Erythroblast (primary cell): ENCODE measurements around the gene NBPF15.
"Not testable (repeated sequence)": the region's sequence is repeated elsewhere in the genome, so short reads cannot be mapped to it uniquely, and the experiment has no call there.

ENCODE experiments used
- DNase-seq, 2 experiments: peaks; one replicate each; lab custom pipeline; 2025; lab: John Stamatoyannopoulos, UW

NBPF15 gene

GRCh38 chr1:144461136-144461759 lies at the start of gene NBPF15:
NBPF15 (minus strand) TSS chr1:144461669; CDS start chr1:144440003, 21,666 bp downstream.
- DNase-seq: peak; percentile 29 to 50

GRCh38 chr1:144496429-144496828 lies 35.0 kb upstream of the NBPF15 start:
- DNase-seq: not testable (repeated sequence)

DNA sequence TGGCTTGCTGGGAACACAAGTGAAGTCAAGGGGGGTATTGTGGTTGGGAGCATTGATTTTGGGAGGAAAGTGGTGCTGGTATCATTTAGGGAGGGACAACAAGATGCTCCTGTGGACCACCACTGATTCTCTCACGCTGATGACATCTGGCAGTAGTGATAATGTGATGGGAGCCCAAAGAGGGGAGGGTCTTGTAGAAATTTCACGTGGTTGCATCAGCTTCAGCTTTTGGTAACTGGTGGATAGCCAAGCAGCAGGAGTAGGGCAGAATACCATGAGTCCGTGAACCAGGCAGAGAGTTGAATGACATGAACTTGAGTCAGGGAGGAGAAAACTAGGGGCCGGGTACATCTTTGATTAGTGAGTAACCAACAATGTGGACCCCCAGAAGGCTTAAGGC lies 32.7 kb upstream of the NBPF15 start:
- DNase-seq: peak in 1 of 2 experiments; percentile 33

- peak in 1 of 2 experiments; percentile 9 for DNase-seq
These were observed 28.9 kb upstream of the NBPF15 start for GRCh38 chr1:144490394-144490793.

GRCh38 chr1:144487002-144487401 lies 25.5 kb upstream of the NBPF15 start:
- DNase-seq: not testable (repeated sequence)

DNA sequence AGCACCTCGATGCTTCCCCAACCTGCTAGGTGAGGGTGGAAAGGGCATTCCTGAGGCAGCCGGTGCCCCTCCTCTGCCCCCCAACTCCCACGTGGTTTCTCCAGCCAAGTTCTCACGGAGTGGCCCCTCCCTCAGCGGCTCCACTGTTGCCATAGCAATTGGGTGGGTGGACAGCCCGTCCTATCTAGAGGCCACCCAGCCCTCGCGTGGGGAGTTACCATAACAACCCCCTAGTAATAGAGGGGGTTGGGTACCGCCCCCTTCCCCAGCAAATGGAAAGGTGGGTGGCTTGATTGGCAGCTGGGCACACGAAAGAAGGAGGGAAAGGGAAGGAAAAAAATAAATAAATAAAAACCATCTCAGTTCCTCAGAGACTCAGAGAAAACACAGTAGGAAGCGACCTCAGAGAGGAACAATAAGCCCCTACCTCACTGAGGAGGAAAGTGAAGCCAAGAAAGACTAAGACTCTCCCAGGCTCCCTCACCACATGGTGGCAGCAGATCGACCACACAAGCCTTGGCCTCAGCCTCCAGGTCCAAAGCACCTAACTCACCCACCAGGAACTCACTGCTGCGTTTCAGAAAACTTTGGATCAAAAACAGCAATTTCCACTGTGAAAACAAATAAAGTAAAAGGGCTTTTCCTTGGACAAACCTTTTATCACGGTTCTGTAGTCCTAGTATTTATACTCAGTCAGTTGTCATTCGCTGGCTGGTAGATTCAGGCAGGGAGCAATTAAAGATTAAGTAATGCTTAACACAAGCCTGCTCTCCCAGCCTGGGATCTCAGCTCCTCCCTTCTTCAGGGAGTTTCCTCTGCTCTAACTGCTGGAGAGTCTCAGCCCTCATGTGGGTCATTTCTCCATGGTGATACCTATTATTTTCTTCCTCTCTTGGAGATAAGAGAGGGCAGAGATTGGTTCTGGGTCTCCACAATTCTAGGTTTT lies 23.9 kb upstream of the NBPF15 start:
- DNase-seq: not testable (repeated sequence)

- not testable (repeated sequence) for DNase-seq
These were observed 12.4 kb upstream of the NBPF15 start for GRCh38 chr1:144473897-144474296.

- DNase-seq: not testable (repeated sequence)
These were observed 10.0 kb upstream of the NBPF15 start for GRCh38 chr1:144471434-144471833.

- not testable (repeated sequence) for DNase-seq
These were observed 309 bp upstream of the NBPF15 start for GRCh38 chr1:144461778-144462177.

DNA sequence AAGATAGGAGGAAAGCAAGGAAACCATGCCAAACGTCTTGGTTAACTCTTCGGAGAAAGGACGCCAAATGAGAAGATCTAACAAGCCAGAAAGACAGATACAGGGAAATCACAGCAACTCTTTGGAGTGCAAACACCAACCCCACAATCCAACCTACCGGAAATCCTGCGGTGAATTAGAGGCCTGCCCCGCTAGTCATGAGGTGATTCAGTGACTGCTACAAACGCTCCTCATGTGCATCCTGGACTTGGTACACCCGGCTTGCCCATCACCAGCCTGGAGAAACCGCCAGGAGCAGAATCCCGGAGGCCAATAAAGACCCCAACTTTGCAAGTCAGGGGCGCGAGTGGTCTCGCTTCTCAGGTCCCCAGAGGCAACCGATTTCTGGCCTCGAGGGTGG lies 783 bp downstream of the NBPF15 start:
- DNase-seq: not testable (repeated sequence)

GRCh38 chr1:144442402-144442801 lies 19.1 kb downstream of the NBPF15 start:
- not testable (repeated sequence) for DNase-seq

- not testable (repeated sequence) for DNase-seq
These were observed 21.7 kb downstream of the NBPF15 start for GRCh38 chr1:144439737-144440136.

DNA sequence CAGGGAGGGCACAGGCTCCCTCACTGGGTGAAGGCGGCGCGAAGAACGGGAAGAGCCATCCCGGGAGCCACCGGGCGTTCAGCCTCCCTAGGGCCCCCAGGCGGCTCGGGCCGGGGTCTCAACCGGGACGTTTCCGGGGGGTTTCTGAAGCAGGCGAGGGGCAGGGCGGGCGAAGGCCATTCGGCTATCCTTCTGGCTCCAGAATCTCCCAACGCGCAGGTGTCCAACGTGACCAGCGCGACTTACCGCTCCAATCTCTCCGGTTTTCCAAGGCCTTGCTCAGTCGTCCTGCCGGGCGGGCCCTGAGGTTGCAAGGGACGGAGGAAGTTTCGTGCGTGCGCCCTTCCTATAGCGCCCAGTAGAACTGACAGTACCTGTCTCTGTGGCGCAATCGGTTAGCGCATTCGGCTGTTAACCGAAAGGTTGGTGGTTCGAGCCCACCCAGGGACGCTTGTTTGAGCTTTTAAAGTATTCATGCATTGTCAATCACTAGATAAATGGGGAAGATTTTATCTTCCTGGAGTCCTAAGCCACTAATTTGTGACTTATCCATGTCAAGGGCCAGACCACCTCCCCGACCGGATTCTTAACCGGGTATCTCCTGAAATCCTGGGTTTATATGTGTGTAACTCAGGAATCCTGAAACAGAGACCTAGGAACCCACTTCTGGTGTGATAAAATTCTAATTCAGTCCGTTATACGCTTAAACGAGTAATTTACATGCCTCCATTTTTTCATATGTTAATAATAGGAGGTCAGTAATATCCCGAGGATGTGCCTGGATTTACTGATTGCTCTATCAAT lies 42.4 kb downstream of the NBPF15 start:
- not testable (repeated sequence) for DNase-seq

GRCh38 chr1:144413404-144414118 lies 47.9 kb downstream of the NBPF15 start:
- DNase-seq: not testable (repeated sequence)
